Measurements from ENCODE around the gene BPIFB6.

- TF ChIP-seq CTCF (IDR thresholded peaks at IDR 0.05), result no peak
- no peak for TF ChIP-seq TEAD4 (CRISPR knock-in tag; IDR thresholded peaks at IDR 0.05)
- no peak for TF ChIP-seq JUN (CRISPR knock-in tag; IDR thresholded peaks at IDR 0.05)
- no peak for TF ChIP-seq CREB1 (CRISPR knock-in tag; IDR thresholded peaks at IDR 0.05)
- no peak for TF ChIP-seq MXD4 (CRISPR knock-in tag; IDR thresholded peaks at IDR 0.05; ENCODE audit: borderline replicate concordance)
- no peak for TF ChIP-seq ERG (CRISPR knock-in tag; IDR thresholded peaks at IDR 0.05)
Measured at GRCh38 chr20:33074675-33075074, 43.2 kb downstream of the BPIFB6 start.
